GM21825 (cell line): ENCODE results near the gene RNF180.
A peak's percentile ranks its signal among the peaks of the same experiment; 100 is the strongest.

Experiments used
- ATAC-seq: cut with Tn5 transposase; IDR thresholded peaks from one replicate; pipeline ENCODE4 v1.9.1; 2021; ENCODE audit warnings: mild to moderate bottlenecking, moderate library complexity; ENCODE audit not compliant: unreplicated experiment

Gene RNF180, protein sequence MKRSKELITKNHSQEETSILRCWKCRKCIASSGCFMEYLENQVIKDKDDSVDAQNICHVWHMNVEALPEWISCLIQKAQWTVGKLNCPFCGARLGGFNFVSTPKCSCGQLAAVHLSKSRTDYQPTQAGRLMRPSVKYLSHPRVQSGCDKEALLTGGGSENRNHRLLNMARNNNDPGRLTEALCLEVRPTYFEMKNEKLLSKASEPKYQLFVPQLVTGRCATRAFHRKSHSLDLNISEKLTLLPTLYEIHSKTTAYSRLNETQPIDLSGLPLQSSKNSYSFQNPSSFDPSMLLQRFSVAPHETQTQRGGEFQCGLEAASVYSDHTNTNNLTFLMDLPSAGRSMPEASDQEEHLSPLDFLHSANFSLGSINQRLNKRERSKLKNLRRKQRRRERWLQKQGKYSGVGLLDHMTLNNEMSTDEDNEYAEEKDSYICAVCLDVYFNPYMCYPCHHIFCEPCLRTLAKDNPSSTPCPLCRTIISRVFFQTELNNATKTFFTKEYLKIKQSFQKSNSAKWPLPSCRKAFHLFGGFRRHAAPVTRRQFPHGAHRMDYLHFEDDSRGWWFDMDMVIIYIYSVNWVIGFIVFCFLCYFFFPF

DNA sequence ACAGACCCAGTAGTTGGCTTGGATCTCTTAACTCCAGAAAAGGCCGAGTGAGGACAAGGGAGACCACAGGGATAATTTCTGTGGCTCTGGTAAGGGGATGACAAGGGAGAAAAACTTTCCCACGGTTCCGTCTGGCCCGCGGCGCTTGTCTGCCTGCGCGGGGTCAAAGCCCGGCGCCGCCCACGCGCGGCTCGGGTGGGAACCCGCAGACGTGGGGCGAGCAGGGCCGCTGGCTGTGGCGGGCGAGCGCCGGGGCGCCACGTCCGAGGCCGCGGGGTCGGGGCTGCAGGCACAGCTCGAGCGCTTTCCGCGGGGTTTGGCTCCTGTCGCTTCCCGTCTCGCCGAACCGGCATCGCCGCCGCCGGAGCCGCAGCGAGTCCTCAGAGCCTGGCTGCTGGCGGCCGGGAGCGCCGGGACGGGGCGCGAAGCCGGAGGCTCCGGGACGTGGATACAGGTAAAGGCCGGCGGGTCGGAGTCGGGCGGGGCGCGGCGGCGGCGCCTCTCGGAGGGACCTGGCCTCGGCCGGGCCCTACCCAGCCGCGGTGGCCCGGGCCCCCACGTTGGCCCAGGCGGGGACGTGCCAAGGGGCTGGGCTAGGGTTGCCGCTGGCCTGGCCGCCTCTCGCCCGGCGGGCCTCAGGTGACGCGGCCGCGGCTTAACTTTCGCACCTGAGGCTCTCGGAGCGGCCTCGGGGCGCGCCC is at the start of gene RNF180:
Gene RNF180 (plus strand): TSS at position 344 of the 701 bp plus-strand sequence. CDS start 34,965 bp downstream, outside the sequence.
- ATAC-seq: no peak

DNA sequence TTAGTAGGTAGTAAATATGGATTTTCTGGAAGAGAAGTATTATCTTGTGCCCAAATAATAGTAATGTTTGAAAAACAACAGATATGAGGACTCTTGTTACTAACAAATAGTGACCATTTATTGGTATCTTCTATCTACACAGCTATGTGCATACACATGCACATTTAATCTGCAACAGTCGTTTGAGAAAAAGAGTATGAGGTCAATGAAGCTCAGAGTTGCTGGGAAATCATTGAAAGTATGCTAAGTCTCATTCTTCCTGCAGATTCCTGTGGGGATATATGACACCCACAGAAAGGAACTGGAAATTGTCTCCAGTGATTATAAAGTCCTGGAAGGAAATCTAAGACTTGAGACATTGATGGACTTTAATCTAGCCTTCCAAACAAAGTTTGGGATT is 40.1 kb upstream of the RNF180 start:
- ATAC-seq: no peak

DNA sequence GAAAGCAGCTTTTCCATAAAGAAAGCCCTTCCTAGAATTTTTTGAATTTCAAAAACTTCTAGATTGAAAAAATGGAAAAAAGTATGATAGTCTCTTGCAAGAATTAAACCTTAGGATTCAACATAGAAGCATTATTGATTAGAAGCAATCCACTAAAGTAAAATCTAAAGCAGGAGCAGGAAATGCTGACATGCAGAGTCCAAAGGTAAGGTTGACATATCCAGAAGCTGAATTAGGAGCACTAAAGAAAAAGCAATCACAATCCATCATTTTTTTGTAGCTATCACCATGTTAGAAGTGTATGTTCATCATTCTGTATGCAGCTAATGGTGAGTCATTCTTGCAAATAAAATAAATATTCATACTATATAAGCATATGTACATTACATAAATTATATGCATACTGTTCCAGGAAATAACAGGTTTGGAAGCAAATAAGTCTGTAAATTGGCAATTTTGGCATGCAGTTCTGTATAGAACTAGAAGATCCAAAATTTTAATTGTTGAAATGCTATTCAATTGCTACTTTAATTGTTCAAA is 39.4 kb upstream of the RNF180 start:
- no peak for ATAC-seq

DNA sequence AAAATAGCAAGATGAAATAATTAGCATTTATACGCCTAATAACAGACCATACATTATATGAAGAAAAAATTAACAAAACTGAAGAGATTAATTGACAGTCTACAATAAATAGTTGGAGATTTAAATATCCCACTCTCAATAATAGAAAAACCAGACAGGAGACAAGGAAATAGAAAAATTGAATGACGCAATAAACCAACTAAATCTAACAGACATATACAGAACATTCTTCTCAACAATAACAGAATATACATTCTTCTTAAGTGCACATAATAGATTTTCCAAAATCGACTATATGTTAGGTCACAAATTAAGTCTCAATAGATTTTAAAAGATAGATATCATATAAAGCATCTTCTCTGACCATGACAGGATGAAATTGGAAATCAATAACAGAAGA is 25.6 kb upstream of the RNF180 start:
- ATAC-seq: no peak

DNA sequence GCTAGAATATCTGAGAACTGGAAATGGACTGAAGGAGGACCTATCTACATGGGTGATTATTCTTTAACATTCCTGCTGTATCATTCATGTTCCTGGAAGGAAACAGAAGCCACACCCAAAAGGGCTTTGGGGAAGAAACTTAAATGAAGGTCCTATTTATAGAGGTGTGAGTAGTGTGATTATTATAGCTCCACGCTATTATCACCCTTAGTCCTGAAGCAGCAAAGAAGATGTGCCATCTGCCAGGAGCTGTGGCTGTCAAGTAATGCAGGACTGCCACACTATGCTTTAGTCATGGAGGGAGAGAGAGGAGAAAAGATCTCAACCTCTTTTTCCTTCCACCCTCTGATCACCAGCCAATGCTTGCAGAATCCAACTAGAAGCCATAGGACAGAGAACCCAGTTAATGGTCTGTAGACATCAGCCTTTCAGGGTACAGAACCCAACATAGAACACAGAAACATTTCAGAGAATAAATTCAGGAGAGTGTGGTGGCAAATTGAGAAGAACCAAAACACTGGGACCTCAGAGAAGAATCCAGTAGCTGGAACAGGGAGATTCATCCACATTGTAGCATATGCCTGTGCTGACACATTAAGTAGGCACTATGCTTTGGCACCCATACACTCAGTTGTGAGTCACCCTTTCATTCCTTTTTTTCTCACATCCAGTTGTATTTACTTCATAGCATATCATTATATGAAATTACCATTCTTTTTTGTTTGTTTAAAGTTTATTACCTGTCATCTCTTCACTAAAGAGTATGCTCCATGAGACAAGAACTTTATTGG is 21.0 kb upstream of the RNF180 start:
- ATAC-seq: no peak

DNA sequence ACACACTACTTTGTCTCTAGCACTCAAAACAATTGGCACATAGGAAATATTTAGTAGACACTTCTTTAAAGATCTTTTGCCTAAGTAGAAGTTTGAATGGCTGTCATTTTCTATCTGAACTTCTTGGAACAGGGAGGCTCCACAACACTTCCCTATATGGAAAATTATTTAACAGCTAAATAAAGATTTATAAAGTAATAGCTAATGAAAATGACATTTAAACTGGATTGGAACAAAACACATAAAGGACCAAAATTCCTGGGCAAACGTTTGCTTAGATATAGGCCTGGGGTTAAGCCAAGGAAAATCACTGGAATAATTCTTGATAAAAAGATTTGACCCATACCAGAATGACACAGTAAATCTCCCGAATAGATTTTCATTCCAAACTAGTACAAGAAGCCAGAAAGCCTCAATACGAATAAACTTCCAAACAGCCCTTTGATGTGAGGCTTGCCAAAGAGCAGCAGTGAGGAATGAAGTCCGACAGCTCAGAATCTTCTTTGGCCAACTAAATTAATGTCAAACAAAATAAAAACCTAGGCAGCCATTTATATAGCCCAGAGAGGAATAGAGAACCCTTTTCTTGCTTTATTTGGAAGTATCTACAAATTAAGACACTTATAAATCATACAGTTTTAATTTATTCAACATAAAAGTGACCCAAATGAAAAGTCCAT is 20.3 kb upstream of the RNF180 start:
- ATAC-seq: no peak

DNA sequence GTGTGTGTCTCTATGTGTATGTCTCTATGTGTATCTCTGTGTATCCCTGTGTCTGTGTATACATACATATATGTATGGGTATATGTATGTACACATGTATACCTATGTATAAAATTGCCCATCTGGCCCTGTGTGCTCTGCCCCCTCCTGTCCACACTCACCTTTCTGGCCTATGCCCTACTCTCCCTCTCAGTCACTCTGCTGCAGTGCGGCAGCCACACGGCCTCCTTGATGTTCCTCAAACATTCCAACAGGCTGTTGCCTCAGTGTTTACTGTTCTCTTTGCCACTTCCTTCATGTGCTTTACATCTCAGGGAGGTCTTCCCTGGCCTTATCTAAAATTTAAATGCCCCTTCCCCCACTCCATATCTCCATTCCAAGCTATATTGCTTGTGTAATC is 18.3 kb upstream of the RNF180 start:
- no peak for ATAC-seq

DNA sequence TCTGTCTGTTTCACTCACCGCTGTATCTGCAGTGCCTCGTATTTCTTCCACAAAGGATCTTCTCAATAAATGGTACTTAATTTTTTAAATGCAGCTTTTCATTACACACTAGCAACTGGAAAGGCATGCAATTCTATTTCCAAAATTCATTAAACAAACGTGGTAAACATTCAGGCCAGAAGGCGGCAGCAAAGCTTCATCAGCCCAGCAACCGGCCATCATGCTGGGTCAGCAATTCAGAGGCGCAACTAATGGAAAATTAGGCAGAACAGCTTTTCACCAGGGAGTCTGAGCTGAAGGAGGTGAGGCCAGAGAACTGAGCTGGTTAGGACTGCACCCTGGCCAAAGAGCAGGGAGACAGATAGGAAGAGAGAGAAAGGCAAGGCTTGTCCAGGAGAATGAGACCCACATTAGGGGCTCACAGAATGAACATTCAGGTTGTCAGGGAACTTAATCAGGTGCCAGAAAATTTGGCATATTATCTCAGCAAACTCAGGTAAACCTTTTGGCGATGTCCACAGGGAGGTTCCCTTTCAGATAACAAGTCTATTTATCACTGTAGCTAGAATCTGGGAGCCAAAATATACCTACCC is 17.7 kb upstream of the RNF180 start:
- ATAC-seq: peak; percentile 55

DNA sequence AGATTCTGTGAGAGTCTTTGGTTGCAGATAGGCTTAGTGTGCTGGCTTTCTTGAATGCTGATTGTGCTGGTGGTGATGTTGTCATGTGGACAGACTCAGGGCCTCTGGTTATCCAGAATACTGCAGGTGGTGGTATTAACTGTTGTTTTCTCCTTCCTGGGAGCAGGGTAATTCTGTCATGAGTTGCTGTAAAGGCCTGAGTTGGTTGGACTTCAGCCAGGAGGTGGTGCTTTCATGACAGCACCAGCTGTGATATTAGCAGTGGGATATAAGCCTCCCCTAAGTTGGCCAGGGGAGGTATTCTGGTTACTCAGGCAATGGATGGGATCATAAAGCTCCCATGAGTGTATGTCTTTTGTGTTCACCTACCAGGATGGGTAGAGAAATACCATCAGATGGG is 16.4 kb upstream of the RNF180 start:
- no peak for ATAC-seq

DNA sequence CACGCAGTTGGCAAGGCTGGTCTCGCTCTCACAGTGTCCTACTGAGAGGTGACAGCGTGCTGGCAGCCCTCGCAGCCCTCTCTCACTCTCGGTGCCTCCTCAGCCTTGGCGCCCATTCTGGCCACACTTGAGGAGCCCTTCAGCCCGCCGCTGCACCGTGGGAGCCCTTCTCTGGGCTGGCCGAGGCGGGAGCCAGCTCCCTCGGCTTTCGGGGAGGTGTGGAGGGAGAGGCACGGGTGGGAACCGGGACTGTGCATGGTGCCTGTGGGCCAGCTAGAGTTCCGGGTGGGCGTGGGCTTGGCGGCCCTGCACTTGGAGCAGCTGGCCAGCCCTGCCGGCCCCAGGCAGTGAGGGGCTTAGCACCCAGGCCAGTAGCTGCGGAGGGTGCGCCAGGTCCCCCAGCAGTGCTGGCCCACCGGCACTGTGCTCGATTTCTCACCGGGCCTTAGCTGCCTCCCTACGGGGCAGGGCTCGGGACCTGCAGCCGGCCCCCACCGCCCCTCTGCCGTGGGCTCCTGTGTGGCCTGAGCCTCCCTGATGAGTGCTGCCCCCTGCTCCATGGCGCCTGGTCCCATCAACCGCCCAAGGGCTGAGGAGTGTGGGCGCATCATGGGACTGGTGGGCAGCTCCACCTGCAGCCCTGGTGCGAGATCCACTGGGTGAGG is 15.7 kb upstream of the RNF180 start:
- no peak for ATAC-seq

DNA sequence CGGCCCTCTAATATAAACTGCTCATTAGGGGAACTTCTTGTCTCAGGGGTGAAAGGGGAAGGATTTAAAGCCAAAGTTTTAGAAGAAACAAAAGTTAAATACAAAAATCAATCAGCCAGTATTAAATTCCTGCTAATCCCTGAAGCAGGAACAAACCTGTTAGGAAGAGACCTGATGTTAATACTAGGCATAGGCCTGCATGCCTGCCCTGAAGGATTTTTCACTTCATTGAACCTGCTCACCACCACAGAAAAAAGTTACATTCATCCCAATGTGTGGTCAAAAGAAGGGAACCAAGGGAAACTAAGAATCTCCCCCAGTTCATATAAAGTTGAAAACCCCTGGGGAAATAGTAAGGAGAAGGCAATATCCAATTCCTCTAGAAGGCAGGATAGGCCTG is 9.4 kb upstream of the RNF180 start:
- no peak for ATAC-seq

DNA sequence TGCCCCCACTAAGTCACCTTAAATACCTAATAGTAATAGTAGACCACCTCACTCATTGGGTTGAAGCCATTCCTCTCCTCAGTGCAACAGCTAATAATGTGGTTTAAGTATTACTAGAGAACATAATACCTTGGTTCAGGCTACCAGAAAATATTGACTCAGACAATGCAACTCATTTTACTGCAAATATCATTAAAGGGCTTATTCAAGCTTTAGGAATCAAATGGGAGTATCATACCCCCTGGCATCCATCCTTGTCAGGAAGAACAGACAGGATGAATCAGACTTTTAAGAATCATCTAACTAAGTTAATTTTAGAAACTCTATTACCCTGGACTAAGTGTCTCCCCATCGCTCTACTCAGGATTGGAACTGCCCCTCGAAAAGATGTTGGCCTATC is 6.8 kb upstream of the RNF180 start:
- ATAC-seq: no peak

DNA sequence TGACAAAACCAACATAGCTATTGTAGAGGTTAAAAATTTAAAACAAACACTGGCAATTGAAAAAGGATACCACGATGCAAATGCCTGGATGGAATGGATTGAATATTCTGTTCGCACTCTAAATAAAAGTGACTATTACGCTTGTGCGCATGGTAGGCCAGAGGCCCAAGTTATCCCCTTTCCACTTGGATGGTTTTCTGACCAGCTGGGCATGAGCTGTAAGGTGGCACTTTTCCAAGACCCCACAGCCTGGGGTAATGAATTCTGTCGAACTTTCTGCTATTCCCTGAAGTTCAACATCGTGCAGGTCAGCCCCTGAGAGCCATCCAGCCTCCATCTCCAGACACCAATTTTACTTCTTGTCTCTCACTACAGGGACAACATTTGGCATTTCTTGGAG is 5.4 kb upstream of the RNF180 start:
- ATAC-seq: no peak

DNA sequence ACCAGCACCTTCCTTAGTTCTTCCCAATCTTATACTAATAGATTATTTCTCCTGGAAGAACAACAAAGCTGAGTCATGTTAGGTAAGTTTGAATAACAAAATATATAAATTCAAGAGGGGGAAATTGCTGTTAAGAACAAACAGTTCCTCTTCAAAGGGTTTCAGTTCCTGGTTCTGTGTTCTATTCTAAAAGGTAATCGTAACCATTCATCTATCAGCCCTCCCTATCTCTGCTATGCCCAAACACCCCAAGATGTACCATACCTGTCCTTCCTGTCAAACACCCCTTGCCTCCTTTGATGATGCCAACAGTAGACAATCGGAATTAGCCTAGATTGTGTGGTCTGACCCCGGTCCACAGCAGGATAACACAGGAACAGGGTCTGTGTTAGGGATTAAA is 4.2 kb upstream of the RNF180 start:
- ATAC-seq: no peak

DNA sequence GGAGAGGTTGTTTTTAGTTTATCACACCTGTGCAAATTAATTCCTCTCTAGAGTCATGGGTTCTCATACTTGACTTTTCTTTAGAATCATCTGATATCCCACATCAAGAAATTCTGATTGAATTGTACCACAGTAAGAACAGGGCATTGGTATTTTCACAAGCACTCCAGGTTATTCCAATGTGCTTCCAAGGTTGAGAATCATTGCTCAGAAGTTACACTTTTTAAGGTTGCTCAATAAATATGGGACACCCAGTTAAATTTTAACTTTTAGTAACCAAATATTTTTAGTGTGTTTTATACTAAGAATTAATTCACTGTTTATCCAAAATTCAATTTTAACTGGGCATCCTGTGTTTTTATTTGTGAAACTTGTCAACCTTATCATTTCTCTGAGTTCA is 2.5 kb upstream of the RNF180 start:
- ATAC-seq: no peak

DNA sequence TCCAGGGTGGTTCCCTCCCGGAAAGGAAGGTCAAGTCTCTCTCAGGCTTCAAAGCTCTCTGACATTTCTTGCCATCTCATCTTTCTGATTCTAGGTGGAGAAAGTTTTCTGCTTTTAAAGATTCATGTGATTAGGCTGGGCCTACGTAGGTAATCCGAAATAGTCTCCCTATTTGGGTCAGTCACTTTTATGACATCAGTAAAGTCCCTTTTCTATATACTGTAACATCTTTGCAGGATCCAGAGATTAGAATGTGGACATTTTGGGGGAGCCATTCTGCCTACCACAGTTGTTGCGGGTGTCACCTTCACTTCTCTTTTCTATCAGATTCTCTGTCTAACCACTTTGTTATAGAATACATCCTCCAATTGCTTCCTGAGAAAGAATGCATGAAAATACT is 1.9 kb upstream of the RNF180 start:
- ATAC-seq: no peak

DNA sequence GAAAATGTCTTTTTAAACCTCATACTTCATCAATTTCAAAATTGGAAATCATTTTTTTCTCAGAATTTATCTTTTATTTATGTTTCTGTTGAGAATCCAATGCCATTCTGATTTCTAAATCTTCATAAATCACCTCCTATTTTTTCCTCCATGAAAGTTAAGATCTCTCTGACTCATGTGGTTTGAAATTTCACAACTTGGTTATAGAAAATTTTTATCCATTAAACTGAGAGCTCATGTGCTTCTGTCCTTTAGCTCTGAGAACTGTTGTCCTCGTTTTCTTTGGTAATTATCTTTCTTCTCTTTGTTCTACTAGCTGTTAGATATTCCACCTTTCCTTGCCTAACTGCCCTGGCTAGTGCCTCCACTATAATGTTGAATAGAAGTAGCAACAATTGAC is 1.5 kb upstream of the RNF180 start:
- no peak for ATAC-seq

DNA sequence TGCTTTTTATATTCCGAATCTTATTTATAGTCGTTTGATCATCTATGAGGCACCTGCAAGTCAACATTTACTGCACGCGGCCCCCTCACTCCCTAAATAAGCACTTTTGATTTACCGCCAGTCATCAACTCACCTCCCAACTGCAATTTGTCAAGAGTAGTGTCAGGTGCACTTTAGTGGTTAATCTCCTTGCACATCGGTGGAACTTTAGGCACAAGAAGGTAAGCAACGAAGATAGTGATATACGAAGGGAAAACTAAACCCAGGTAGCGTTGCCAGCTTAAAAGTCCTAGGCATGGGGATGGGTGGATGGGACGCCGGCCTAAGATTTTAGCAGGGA is 513 bp upstream of the RNF180 start:
- ATAC-seq: no peak

DNA sequence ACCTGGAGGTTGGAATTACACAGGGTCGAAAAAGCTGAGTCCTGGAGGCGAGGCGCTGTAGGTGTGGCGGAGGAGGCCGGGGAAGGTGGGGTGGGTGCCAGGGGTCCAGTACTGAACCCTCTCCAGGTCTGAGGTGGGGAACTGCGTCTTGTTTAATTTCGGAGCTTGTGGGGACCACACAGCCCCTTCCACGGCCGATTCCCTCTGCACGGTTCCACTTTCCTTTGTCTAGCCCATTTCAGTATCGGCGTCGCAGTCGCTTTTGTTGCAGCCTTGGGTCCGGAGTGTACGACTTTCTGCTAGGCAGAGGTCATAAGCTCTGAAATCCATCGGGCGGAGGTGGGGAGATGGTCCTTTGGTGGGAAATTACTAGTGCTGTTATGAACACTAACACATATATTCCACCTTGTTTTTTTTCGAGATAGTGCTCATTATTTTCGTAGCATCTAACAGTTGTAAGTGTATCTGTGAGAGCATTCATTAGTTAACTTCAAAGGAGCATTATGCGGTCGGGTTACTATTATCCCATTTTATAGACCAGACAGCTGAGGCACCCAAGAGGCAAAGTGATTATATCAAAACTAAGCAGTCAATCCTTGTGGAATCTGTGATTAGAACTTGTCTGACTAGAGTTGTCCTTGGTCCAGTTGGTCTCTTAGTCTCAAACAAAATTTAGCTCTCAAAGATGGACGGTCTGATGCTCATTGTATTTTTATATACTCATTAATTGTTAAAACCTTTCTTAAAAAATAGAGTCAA is 737 bp downstream of the RNF180 start:
- ATAC-seq: no peak
